Esophagus squamous epithelium (tissue), 5 donors: ENCODE data around the gene STAT2. TPM values are rescaled to one million over a fixed set of nuclear protein-coding genes. Genes with fewer than 3 reads are reported as not detected.
A peak's percentile ranks its signal among the peaks of the same experiment; 100 is the strongest.

ENCODE experiments used
- DNase-seq: peaks from one replicate; lab custom pipeline; 2025; lab: John Stamatoyannopoulos, UW
- H3K27ac ChIP-seq, 4 donors: fragments of 200-600 bp; sonication (generic); one replicate each; pipeline ENCODE4 v1.5.1; 2016 to 2019; ENCODE audit warnings: mild to moderate bottlenecking in 1 of 4
- H3K27me3 ChIP-seq, 4 donors: fragments of 200-600 bp; sonication (generic); 1 replicate in 3 of 4; 2 replicates in 1 of 4; pipeline versions ENCODE4 v1.5.1 to v1.6.0; 2017 to 2021; ENCODE audit warnings: antibody characterized with exemption in 1 of 4
- H3K36me3 ChIP-seq, 3 donors: fragments of 200-600 bp; sonication (generic); one replicate each; pipeline ENCODE4 v1.5.1; 2016 to 2019
- H3K4me1 ChIP-seq, 3 donors: fragments of 200-600 bp; sonication (generic); one replicate each; pipeline ENCODE4 v1.5.1; 2017 to 2019
- H3K4me3 ChIP-seq, 4 donors: fragments of 200-600 bp; sonication (generic); 1 replicate in 3 of 4; 2 replicates in 1 of 4; pipeline ENCODE4 v1.5.1; 2016 to 2019; ENCODE audit warnings: mild to moderate bottlenecking in 2 of 4, moderate library complexity in 1 of 4
- H3K9me3 ChIP-seq, 3 donors: fragments of 200-600 bp; sonication (generic); one replicate each; pipeline ENCODE4 v1.5.1; 2016 to 2019
- CTCF ChIP-seq, 6 experiments: fragments of 450-650 bp in 4 of 6; fragments of 200-600 bp in 2 of 6; sonication (generic) in 2 of 6; IDR thresholded peaks; one replicate each; pipeline ENCODE4 v1.5.1; 2016 to 2019; ENCODE audit warnings: antibody characterized with exemption in 6 of 6, mild to moderate bottlenecking in 4 of 6, moderate library complexity in 4 of 6
- POLR2A ChIP-seq, 4 donors: fragments of 450-650 bp; IDR thresholded peaks; one replicate each; pipeline ENCODE4 v1.6.1; 2017; ENCODE audit warnings: antibody characterized with exemption in 4 of 4, mild to moderate bottlenecking in 4 of 4, moderate library complexity in 3 of 4
- WGBS, 2 donors: methylation state at CpG; one replicate each; pipeline ENCODE4 v1.1.5; 2018; 5-methylcytosine and 5-hydroxymethylcytosine counted together
- intact Hi-C: fragments of 100-400 bp; cut with DNase I; formaldehyde crosslinking; loops from one replicate; pipeline ENCODE4 v1.15.0; 2022
- total RNA-seq, 4 donors: library from RNA; depleted of rRNA; stranded (reverse); fragments of >200 nt; gene quantifications; one replicate each; pipeline ENCODE4 v1.1.0, GENCODE V29; 2016
- donor health status: DM: yes; HTN: yes; CAD: no.

The STAT2 gene
- total RNA-seq, 4 donors from 2014 or later = 54.3 to 83.7 (median 62.4) TPM

GRCh38 chr12:56382611-56383010, 22.7 kb upstream of the STAT2 start:
- Histone ChIP-seq H3K36me3 (no peaks in the 10 kb centered on the region), H3K27ac (no peak overlapping the region), H3K4me1 (no peaks in the 10 kb centered on the region), H3K9me3 (no peaks in the 10 kb centered on the region), H3K4me3 (no peak overlapping the region), H3K27me3 (no peaks in the 10 kb centered on the region)
- WGBS, 2 donors = 92% methylated on average over 15 to 16 of the region's 16 CpGs
- TF ChIP-seq POLR2A (IDR thresholded peaks at IDR 0.05) (no peak), CTCF (IDR thresholded peaks at IDR 0.05) (no peak)
- intact Hi-C loops = no loop called here
- no peak for DNase-seq

- intact Hi-C loops = no loop called here
- WGBS, 2 donors = 14 to 30% methylated on average over 1 of the region's 1 CpG
- DNase-seq = no peak
Observed at GRCh38 chr12:56377989-56378316, 18.0 kb upstream of the STAT2 start.

GRCh38 chr12:56377310-56377988, 17.5 kb upstream of the STAT2 start:
- no peak for TF ChIP-seq POLR2A (IDR thresholded peaks at IDR 0.05)
- TF ChIP-seq CTCF (IDR thresholded peaks at IDR 0.05) = peak in 1 of 6 experiments; percentile 14
- Histone ChIP-seq H3K9me3 (no peaks in the 10 kb centered on the region), H3K27ac (no peak overlapping the region), H3K4me1 (no peaks in the 10 kb centered on the region), H3K27me3 (no peaks in the 10 kb centered on the region), H3K36me3 (no peaks in the 10 kb centered on the region), H3K4me3 (no peak overlapping the region)
- 72 to 82% methylated on average over 4 of the region's 4 CpGs for WGBS, 2 donors
- intact Hi-C loops = no loop called here
- DNase-seq = no peak

More at GRCh38 chr12:56377989-56378316, 18.0 kb upstream of the STAT2 start:
- H3K36me3 ChIP-seq = no peaks in the 10 kb centered on the region
- no peak overlapping the region for H3K27ac ChIP-seq
- H3K9me3 ChIP-seq = no peaks in the 10 kb centered on the region
- no peak overlapping the region for H3K4me3 ChIP-seq
- H3K27me3 ChIP-seq = no peaks in the 10 kb centered on the region
- H3K4me1 ChIP-seq = no peaks in the 10 kb centered on the region
- TF ChIP-seq POLR2A (IDR thresholded peaks at IDR 0.05) = no peak
- TF ChIP-seq CTCF (IDR thresholded peaks at IDR 0.05) = no peak

GRCh38 chr12:56375598-56376434, 15.9 kb upstream of the STAT2 start:
- Histone ChIP-seq H3K4me1 (no peaks in the 10 kb centered on the region), H3K9me3 (no peaks in the 10 kb centered on the region), H3K27me3 (no peaks in the 10 kb centered on the region), H3K36me3 (no peaks in the 10 kb centered on the region), H3K27ac (no peak overlapping the region), H3K4me3 (no peak overlapping the region)
- WGBS, 2 donors = 69 to 75% methylated on average over 9 to 11 of the region's 11 CpGs
- intact Hi-C loops = no loop called here
- DNase-seq = no peak
- TF ChIP-seq POLR2A (IDR thresholded peaks at IDR 0.05) = no peak
- no peak for TF ChIP-seq CTCF (IDR thresholded peaks at IDR 0.05)
